Stimulated activated CD4-positive, alpha-beta T cell treated with anti-CD3 and anti-CD28 coated beads, Interleukin-4, amount 100 ng/mL, for 1 hour (primary cell): ENCODE measurements around the gene TMEM151A.
A peak's percentile ranks its signal among the peaks of the same experiment; 100 is the strongest.

ENCODE experiments used
- DNase-seq: peaks from one replicate; pipeline ENCODE4 v3.0.0-alpha.2; 2020

Gene TMEM151A

GRCh38 chr11:66283461-66284105, 8.1 kb upstream of the TMEM151A start:
- no peak for DNase-seq

- no peak for DNase-seq
Observed at GRCh38 chr11:66284526-66285078, 7.1 kb upstream of the TMEM151A start.

- DNase-seq = no peak
Observed at GRCh38 chr11:66285250-66285947, 6.3 kb upstream of the TMEM151A start.

GRCh38 chr11:66286699-66287098, 5.0 kb upstream of the TMEM151A start:
- DNase-seq = no peak

- no peak for DNase-seq
Observed at GRCh38 chr11:66287211-66287888, 4.3 kb upstream of the TMEM151A start.

- no peak for DNase-seq
Observed at GRCh38 chr11:66287889-66288670, 3.6 kb upstream of the TMEM151A start.

- DNase-seq = peak; percentile 97
Observed at GRCh38 chr11:66288671-66289547, 2.8 kb upstream of the TMEM151A start, which contains the start of gene YIF1A. Gene YIF1A, minus strand, starts transcription at chr11:66289143. Its CDS starts 158 bp downstream, at chr11:66288985.

- DNase-seq = peak; percentile 83
Observed at GRCh38 chr11:66289548-66290329, 2.0 kb upstream of the TMEM151A start.

- DNase-seq = no peak
Observed at GRCh38 chr11:66290330-66290621, 1.4 kb upstream of the TMEM151A start.

GRCh38 chr11:66291303-66291705, 390 bp upstream of the TMEM151A start:
- no peak for DNase-seq

- DNase-seq = no peak
Observed at GRCh38 chr11:66292543-66293332, 1.0 kb downstream of the TMEM151A start.

GRCh38 chr11:66293352-66293751, 1.7 kb downstream of the TMEM151A start:
- DNase-seq = no peak

- no peak for DNase-seq
Observed at GRCh38 chr11:66293777-66294625, 2.3 kb downstream of the TMEM151A start.

- no peak for DNase-seq
Observed at GRCh38 chr11:66294626-66295620, 3.2 kb downstream of the TMEM151A start.

GRCh38 chr11:66297610-66298009, 5.9 kb downstream of the TMEM151A start:
- DNase-seq = no peak

GRCh38 chr11:66299186-66299585, 7.5 kb downstream of the TMEM151A start:
- DNase-seq = no peak

GRCh38 chr11:66302656-66303055, 11.0 kb downstream of the TMEM151A start:
- DNase-seq = no peak

- DNase-seq = no peak
Observed at GRCh38 chr11:66309475-66309874, 17.8 kb downstream of the TMEM151A start.
